Ramos (cell line): ENCODE results near the gene SLC6A19.
"Not testable (repeated sequence)": the region's sequence is repeated elsewhere in the genome, so short reads cannot be mapped to it uniquely, and the experiment has no call there.

Source experiments
- in situ Hi-C: fragments of 300-500 bp; cut with MboI; formaldehyde crosslinking; loops from one replicate; pipeline ENCODE4 v1.14.3; 2022; ENCODE audit warnings: low sequenced_read_pairs; ENCODE audit not compliant: unreplicated experiment

The SLC6A19 gene

GRCh38 chr5:1217596-1218206 lies 16.3 kb downstream of the SLC6A19 start:
- in situ Hi-C loops, result no loop called here

GRCh38 chr5:1218351-1219080 lies 17.1 kb downstream of the SLC6A19 start:
- in situ Hi-C loops, result no loop called here

GRCh38 chr5:1219098-1219767 lies 17.8 kb downstream of the SLC6A19 start:
- in situ Hi-C loops, result no loop called here

- in situ Hi-C loops, result no loop called here
These were observed 18.3 kb downstream of the SLC6A19 start for GRCh38 chr5:1219768-1220100.

GRCh38 chr5:1220351-1220750 lies 19.0 kb downstream of the SLC6A19 start:
- in situ Hi-C loops, result no loop called here

- in situ Hi-C loops, result no loop called here
These were observed 19.4 kb downstream of the SLC6A19 start for GRCh38 chr5:1220831-1221230.

GRCh38 chr5:1221721-1222120 lies 20.3 kb downstream of the SLC6A19 start:
- in situ Hi-C loops, result no loop called here

GRCh38 chr5:1222147-1222546 lies 20.8 kb downstream of the SLC6A19 start:
- in situ Hi-C loops, result no loop called here

GRCh38 chr5:1222621-1223277 lies 21.4 kb downstream of the SLC6A19 start:
- in situ Hi-C loops, result no loop called here

GRCh38 chr5:1223278-1223670 lies 21.9 kb downstream of the SLC6A19 start:
- in situ Hi-C loops, result no loop called here

- in situ Hi-C loops, result no loop called here
These were observed 23.2 kb downstream of the SLC6A19 start for GRCh38 chr5:1224631-1225030.

- in situ Hi-C loops, result no loop called here
These were observed 23.7 kb downstream of the SLC6A19 start, which contains the start of gene SLC6A18 for GRCh38 chr5:1225081-1225480. SLC6A18 (plus strand) TSS chr5:1225381; CDS start chr5:1225478, 97 bp downstream.

- in situ Hi-C loops, result no loop called here
These were observed 24.8 kb downstream of the SLC6A19 start for GRCh38 chr5:1226231-1226630.

- in situ Hi-C loops, result no loop called here
These were observed 25.6 kb downstream of the SLC6A19 start for GRCh38 chr5:1226839-1227581.

- in situ Hi-C loops, result no loop called here
These were observed 26.3 kb downstream of the SLC6A19 start for GRCh38 chr5:1227667-1228066.

GRCh38 chr5:1228120-1228519 lies 26.7 kb downstream of the SLC6A19 start:
- in situ Hi-C loops, result no loop called here

GRCh38 chr5:1229023-1229422 lies 27.6 kb downstream of the SLC6A19 start:
- in situ Hi-C loops, result not testable (repeated sequence)

GRCh38 chr5:1229822-1230221 lies 28.4 kb downstream of the SLC6A19 start:
- in situ Hi-C loops, result no loop called here

GRCh38 chr5:1230551-1230950 lies 29.2 kb downstream of the SLC6A19 start:
- in situ Hi-C loops, result no loop called here

GRCh38 chr5:1231354-1231905 lies 30.0 kb downstream of the SLC6A19 start:
- in situ Hi-C loops, result no loop called here
